H1 (cell line): ENCODE data around the gene HEPACAM. TPM values are rescaled to one million over a fixed set of nuclear protein-coding genes. Genes with fewer than 3 reads are reported as not detected.

Experiments used
- CBX5 ChIP-seq: fragments of 300-800, 300-1000 bp; sonication (generic); IDR thresholded peaks from 2 replicates; pipeline ENCODE4 v1.7.1; 2016; ENCODE audit warnings: antibody characterized with exemption, low read length, low read depth
- CHD7 ChIP-seq: fragments of 300-600 bp; sonication (generic); IDR thresholded peaks from 2 replicates; pipeline ENCODE4 v1.7.1; 2012; ENCODE audit warnings: low read length, moderate library complexity, mild to moderate bottlenecking, inconsistent platforms; ENCODE audit not compliant: insufficient replicate concordance
- MAX ChIP-seq: IDR thresholded peaks from 2 replicates; pipeline ENCODE4 v1.6.1; 2012; ENCODE audit warnings: inconsistent platforms
- POLR2AphosphoS5 ChIP-seq: IDR thresholded peaks from 2 replicates; pipeline ENCODE4 v1.6.1; 2011; ENCODE audit warnings: low read depth, low read length
- SIN3A ChIP-seq, 2 experiments: IDR thresholded peaks in 1 of 2; conservative IDR thresholded peaks in 1 of 2; 2 replicates each; pipeline ENCODE4 v1.6.1; 2011 to 2012; ENCODE audit warnings: low read length in 2 of 2, improper control_type of control experiment in 1 of 2, low read depth in 1 of 2, mild to moderate bottlenecking in 1 of 2
- SP1 ChIP-seq: IDR thresholded peaks from 2 replicates; pipeline ENCODE4 v1.6.1; 2011; ENCODE audit warnings: low read depth, low read length
- polyA plus RNA-seq, 7 experiments: library from polyadenylated mRNA; depleted of rRNA in 3 of 7; stranded (reverse) in 5 of 7; unstranded in 2 of 7; fragments of >200 nt in 5 of 7; fragments of 200-250 nt in 2 of 7; gene quantifications; 1 replicate in 5 of 7; 2 replicates in 1 of 7; 4 replicates in 1 of 7; pipeline versions ENCODE4 v1.2.1 to v1.2.3, GENCODE V29; 2011 to 2013; ENCODE audit warnings: missing spikeins in 2 of 7, mixed read lengths in 2 of 7
- total RNA-seq: library from RNA; stranded (reverse); fragmentation: NEBNext Ultra II Directional; extraction: Animal tissue kit (Norgen Biotek cat#: 25700); gene quantifications from 2 replicates; pipeline ENCODE4 v1.2.1, GENCODE V29; 2021

Gene HEPACAM
- total and polyA plus RNA-seq, 2 of the 8 experiments (the other 6 are each of a cell fraction or from before 2014, with no cell fraction given), result not detected

GRCh38 chr11:124877631-124877909 is 58.3 kb downstream of the HEPACAM start (continued):
- TF ChIP-seq POLR2AphosphoS5 (no peak), CHD7 (no peak), SIN3A (conservative IDR thresholded peaks at IDR 0.05 in 1 of 2, IDR thresholded peaks at IDR 0.05 in 1 of 2; ENCODE audit: low read depth in 1 of 2, low read length in 2 of 2) (no peak), CBX5 (no peak), SP1 (no peak), MAX (no peak)
- TF ChIP-seq, all 59 proteins: peak for 0
